Activated CD4-positive, alpha-beta T cell treated with anti-CD3 and anti-CD28 coated beads, Interleukin-2, amount 50 U/mL, for 48 hours (primary cell): ENCODE data around the gene IQGAP3.
"Not testable (repeated sequence)": the region's sequence is repeated elsewhere in the genome, so short reads cannot be mapped to it uniquely, and the experiment has no call there.

Experiments used
- DNase-seq, 2 experiments: peaks; one replicate each; pipeline ENCODE4 v3.0.0-alpha.2; 2020

IQGAP3 gene

GRCh38 chr1:156560585-156561163, 11.7 kb downstream of the IQGAP3 start:
- no peak for DNase-seq

GRCh38 chr1:156559797-156560385, 12.5 kb downstream of the IQGAP3 start:
- DNase-seq = no peak

GRCh38 chr1:156559086-156559796, 13.1 kb downstream of the IQGAP3 start:
- DNase-seq = no peak

- DNase-seq = no peak
Observed at GRCh38 chr1:156556354-156556753, 16.0 kb downstream of the IQGAP3 start.

GRCh38 chr1:156555715-156556114, 16.6 kb downstream of the IQGAP3 start:
- no peak for DNase-seq

GRCh38 chr1:156554971-156555370, 17.4 kb downstream of the IQGAP3 start:
- DNase-seq = no peak

GRCh38 chr1:156553860-156554485, 18.4 kb downstream of the IQGAP3 start:
- no peak for DNase-seq

GRCh38 chr1:156552937-156553336, 19.4 kb downstream of the IQGAP3 start:
- not testable (repeated sequence) for DNase-seq

- no peak for DNase-seq
Observed at GRCh38 chr1:156552518-156552917, 19.8 kb downstream of the IQGAP3 start.

GRCh38 chr1:156551869-156552268, 20.5 kb downstream of the IQGAP3 start:
- DNase-seq = no peak

GRCh38 chr1:156551066-156551643, 21.2 kb downstream of the IQGAP3 start:
- DNase-seq = no peak

GRCh38 chr1:156550346-156550745, 22.0 kb downstream of the IQGAP3 start:
- DNase-seq = no peak

- no peak for DNase-seq
Observed at GRCh38 chr1:156549831-156550230, 22.5 kb downstream of the IQGAP3 start.

- DNase-seq = no peak
Observed at GRCh38 chr1:156549390-156549789, 23.0 kb downstream of the IQGAP3 start.

- DNase-seq = no peak
Observed at GRCh38 chr1:156547982-156548381, 24.4 kb downstream of the IQGAP3 start.

GRCh38 chr1:156547434-156547833, 24.9 kb downstream of the IQGAP3 start:
- no peak for DNase-seq

GRCh38 chr1:156546267-156546666, 26.1 kb downstream of the IQGAP3 start:
- DNase-seq = no peak

GRCh38 chr1:156544592-156545102, 27.7 kb downstream of the IQGAP3 start:
- DNase-seq = no peak

- no peak for DNase-seq
Observed at GRCh38 chr1:156543066-156543465, 29.3 kb downstream of the IQGAP3 start.

- no peak for DNase-seq
Observed at GRCh38 chr1:156540955-156541354, 31.4 kb downstream of the IQGAP3 start.

- no peak for DNase-seq
Observed at GRCh38 chr1:156539818-156540355, 32.5 kb downstream of the IQGAP3 start.

GRCh38 chr1:156538711-156539440, 33.5 kb downstream of the IQGAP3 start:
- DNase-seq = no peak
